ENCODE data around the gene ADCY2.

Gene ADCY2

GRCh38 chr5:7776442-7776841 lies 380.5 kb downstream of the ADCY2 start:
- no peak for DNase-seq (ENCODE audit: low read depth in 1 of 2, low spot score in 1 of 2)

- DNase-seq (ENCODE audit: low read depth in 1 of 2, low spot score in 1 of 2): no peak
Measured at GRCh38 chr5:7779019-7780005, 383.4 kb downstream of the ADCY2 start.

DNA sequence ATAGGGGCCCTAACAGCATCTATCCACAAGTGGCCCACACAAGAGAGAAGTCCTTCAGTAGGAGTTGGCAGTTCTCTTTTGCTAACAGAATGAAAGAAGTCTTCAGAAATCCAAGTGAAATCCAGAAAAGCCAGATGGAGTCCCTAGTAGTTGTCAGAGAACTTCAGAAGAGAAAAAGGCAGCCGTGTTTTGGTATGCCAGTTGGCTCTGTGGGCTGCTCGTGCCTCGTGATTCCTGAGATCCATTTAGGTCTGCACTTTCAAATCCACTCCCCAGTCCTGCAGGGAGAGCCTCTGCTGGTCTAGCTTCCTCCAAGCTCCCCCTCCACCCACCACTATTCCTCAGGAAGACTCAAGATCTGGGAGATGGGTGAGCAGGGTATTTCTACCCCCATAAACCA lies 386.0 kb downstream of the ADCY2 start:
- DNase-seq (ENCODE audit: low read depth in 1 of 2, low spot score in 1 of 2): no peak

DNA sequence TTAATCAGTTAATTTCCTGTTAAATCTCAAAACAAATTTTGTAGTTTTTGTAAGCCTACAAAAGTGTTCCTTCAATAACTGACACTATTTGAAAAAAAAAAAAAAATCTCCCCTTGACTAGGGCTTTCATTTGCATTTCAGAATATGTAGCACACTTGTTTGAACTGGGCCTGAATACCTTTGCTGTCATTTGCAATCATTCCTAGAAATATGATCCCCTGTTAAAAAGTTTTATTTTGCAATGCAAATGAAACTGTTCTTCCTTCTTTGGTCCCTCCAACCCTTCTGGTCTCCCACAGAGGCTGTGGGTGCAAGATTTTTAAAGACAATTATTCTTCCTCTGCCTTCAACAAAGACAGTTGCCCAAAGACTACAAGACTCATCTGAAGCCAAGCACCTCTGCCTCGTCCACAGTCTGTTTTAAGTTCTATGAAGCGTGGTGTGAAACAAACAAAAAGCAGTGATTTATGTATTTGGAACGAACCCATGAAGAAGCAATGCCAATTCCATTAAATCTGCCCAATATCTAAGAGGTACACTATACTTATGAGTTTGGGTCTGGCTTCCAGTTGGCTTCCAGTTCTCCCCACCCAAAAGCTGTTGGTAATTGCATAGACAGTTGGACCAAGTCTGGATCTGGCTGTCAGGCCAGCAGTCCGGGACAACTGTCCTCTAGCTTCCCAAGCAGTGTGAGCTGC lies 388.9 kb downstream of the ADCY2 start:
- no peak for DNase-seq (ENCODE audit: low read depth in 1 of 2, low spot score in 1 of 2)

DNA sequence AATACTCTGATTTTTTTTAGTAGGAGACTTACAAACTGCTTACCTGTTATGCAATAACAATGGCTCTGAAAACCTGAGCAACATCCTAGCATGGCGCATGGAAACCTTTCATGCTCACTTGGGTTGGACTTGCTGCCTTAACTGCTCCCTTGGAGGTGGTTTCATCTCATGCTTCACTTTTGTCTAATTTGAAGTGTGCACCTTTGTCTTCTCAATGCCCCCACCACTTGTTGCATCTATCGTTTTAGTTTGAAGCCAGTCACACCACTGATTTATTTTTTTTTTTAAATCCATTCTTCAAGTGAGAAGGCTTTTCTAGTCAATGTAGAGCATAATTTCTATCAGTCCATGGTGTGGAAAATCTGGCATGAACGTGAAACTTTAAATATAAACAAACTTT lies 391.8 kb downstream of the ADCY2 start:
- DNase-seq (ENCODE audit: low read depth in 1 of 2, low spot score in 1 of 2): no peak

- no peak for DNase-seq (ENCODE audit: low read depth in 1 of 2, low spot score in 1 of 2)
Measured at GRCh38 chr5:7789567-7789966, 393.6 kb downstream of the ADCY2 start.

DNA sequence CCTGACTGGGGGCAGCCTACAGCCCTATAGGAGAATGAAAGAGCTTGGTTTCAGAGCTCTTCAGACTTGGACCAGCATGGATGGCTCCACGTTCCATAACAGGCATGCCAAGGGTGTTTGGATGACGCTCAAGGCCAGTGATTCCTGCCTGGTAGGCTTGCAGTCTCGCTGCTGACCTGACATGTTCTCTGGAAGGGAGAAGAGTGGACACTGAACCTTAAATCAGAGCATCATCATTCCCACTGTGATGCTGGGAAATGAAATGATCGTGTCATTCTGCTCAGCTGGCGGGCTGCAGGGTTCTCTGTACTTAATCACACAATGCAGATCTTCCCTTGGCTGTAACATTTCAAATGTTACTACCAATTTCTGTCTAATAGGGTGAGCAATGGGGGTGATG lies 398.0 kb downstream of the ADCY2 start:
- no peak for DNase-seq (ENCODE audit: low read depth in 1 of 2, low spot score in 1 of 2)

- DNase-seq (ENCODE audit: low read depth in 1 of 2, low spot score in 1 of 2): no peak
Measured at GRCh38 chr5:7794311-7794710, 398.4 kb downstream of the ADCY2 start.

- DNase-seq (ENCODE audit: low read depth in 1 of 2, low spot score in 1 of 2): no peak
Measured at GRCh38 chr5:7794823-7795222, 398.9 kb downstream of the ADCY2 start.

DNA sequence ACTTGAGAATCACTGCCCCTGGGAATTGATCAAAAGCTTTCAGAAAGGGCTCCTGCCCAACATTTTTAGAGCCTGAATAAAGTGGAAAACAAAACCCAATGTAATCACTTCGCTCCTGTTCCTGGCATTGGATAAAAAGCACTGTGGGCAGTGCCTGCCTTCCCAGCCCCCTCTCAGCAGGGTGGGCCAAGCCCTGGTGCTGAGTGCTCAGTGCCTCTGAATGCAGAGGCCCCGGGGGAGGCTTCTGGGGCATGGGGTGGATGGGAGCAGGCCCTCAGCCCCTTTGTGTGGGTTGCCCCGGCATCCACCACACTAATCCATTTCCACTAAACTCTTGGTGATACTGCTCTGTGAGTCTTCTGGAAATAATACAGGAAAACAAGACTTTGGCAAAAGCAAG lies 399.4 kb downstream of the ADCY2 start:
- no peak for DNase-seq (ENCODE audit: low read depth in 1 of 2, low spot score in 1 of 2)

GRCh38 chr5:7801891-7802614 lies 406.1 kb downstream of the ADCY2 start:
- DNase-seq (ENCODE audit: low read depth in 1 of 2, low spot score in 1 of 2): no peak

DNA sequence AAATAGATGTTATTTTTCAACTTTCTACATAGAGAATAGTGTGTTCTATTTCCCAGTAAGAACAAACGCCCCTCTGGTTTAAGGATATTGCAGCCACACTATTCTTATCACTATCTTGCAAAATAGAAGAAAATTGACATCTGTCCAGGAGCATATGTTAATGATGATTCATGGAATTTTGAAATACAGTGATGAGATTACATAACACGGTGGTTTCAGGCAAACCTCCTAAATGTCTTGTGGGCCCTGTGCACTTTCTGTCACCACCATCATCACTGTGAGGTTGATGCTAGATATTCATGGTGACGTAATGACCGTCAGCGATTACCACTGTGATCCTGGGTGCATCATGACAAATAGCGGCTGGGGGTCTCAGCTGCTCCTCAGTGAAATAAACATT lies 406.9 kb downstream of the ADCY2 start:
- DNase-seq (ENCODE audit: low read depth in 1 of 2, low spot score in 1 of 2): no peak

GRCh38 chr5:7803937-7804336 lies 408.0 kb downstream of the ADCY2 start:
- no peak for DNase-seq (ENCODE audit: low read depth in 1 of 2, low spot score in 1 of 2)

- DNase-seq (ENCODE audit: low read depth in 1 of 2, low spot score in 1 of 2): no peak
Measured at GRCh38 chr5:7805379-7805778, 409.4 kb downstream of the ADCY2 start.

GRCh38 chr5:7808998-7809397 lies 413.1 kb downstream of the ADCY2 start:
- DNase-seq (ENCODE audit: low read depth in 1 of 2, low spot score in 1 of 2): no peak

- DNase-seq (ENCODE audit: low read depth in 1 of 2, low spot score in 1 of 2): no peak
Measured at GRCh38 chr5:7811715-7812114, 415.8 kb downstream of the ADCY2 start.

- no peak for DNase-seq (ENCODE audit: low read depth in 1 of 2, low spot score in 1 of 2)
Measured at GRCh38 chr5:7813007-7813406, 417.1 kb downstream of the ADCY2 start.

- DNase-seq (ENCODE audit: low read depth in 1 of 2, low spot score in 1 of 2): no peak
Measured at GRCh38 chr5:7813576-7813975, 417.6 kb downstream of the ADCY2 start.

GRCh38 chr5:7814816-7815215 lies 418.9 kb downstream of the ADCY2 start:
- DNase-seq (ENCODE audit: low read depth in 1 of 2, low spot score in 1 of 2): no peak

- peak; percentile 39 to 45 for DNase-seq (ENCODE audit: low read depth in 1 of 2, low spot score in 1 of 2)
Measured at GRCh38 chr5:7815892-7816534, 420.1 kb downstream of the ADCY2 start.

GRCh38 chr5:7816535-7816901 lies 420.6 kb downstream of the ADCY2 start:
- DNase-seq (ENCODE audit: low read depth in 1 of 2, low spot score in 1 of 2): no peak
